Stimulated activated naive B cell treated with anti-CD40 and anti-IgM and Interleukin-4, amounts not matched to agents 10 μg/mL and 1 μg/mL and 100 μg/mL, for 72 hours (primary cell): ENCODE data around the gene HOXB13.

Experiments
- ATAC-seq, 2 donors: fragments of 150-1000 bp; cut with Tn5 transposase; replicated peaks; 2 replicates each; pipeline ENCODE4 v1.10.0; 2021; ENCODE audit warnings: moderate library complexity in 1 of 2
- DNase-seq: peaks from one replicate; pipeline ENCODE4 v3.0.0; 2021
- H3K27ac Mint-ChIP-seq: one replicate; pipeline ENCODE4 v1.8.0; 2022; ENCODE audit warnings: mild to moderate bottlenecking, mixed read lengths
- H3K27me3 Mint-ChIP-seq, 2 donors: one replicate each; pipeline ENCODE4 v1.8.0; 2022; ENCODE audit warnings: mixed read lengths in 2 of 2
- H3K36me3 Mint-ChIP-seq, 2 donors: one replicate each; pipeline ENCODE4 v1.8.0; 2022; ENCODE audit warnings: mixed read lengths in 2 of 2, mild to moderate bottlenecking in 1 of 2
- H3K4me1 Mint-ChIP-seq, 2 donors: one replicate each; pipeline ENCODE4 v1.8.0; 2022; ENCODE audit warnings: mixed read lengths in 2 of 2, mild to moderate bottlenecking in 1 of 2
- H3K4me3 Mint-ChIP-seq, 2 donors: one replicate each; pipeline ENCODE4 v1.8.0; 2022; ENCODE audit warnings: mild to moderate bottlenecking in 2 of 2, mixed read lengths in 2 of 2, moderate library complexity in 1 of 2
- H3K9me3 Mint-ChIP-seq, 2 donors: one replicate each; pipeline ENCODE4 v1.8.0; 2022; ENCODE audit warnings: mixed read lengths in 2 of 2, mild to moderate bottlenecking in 1 of 2

The HOXB13 gene

GRCh38 chr17:48726114-48726915 lies 2.2 kb downstream of the HOXB13 start:
- H3K9me3 Mint-ChIP-seq = no peaks in the 10 kb centered on the region
- H3K4me1 Mint-ChIP-seq = peaks cover 21 to 56% of the 10 kb centered on the region in 2 donors
- H3K27ac Mint-ChIP-seq = peak overlapping the region; percentile 47
- no peak overlapping the region for H3K4me3 Mint-ChIP-seq
- H3K27me3 Mint-ChIP-seq = peaks cover 89 to 97% of the 10 kb centered on the region in 2 donors
- DNase-seq (no peak), ATAC-seq (peak; percentile 48 to 50)
- peaks cover 0 to 5% of the 10 kb centered on the region in 2 donors for H3K36me3 Mint-ChIP-seq

- Mint-ChIP-seq H3K36me3 (peaks cover 1 to 5% of the 10 kb centered on the region in 2 donors), H3K4me3 (peak overlapping the region; percentile 48 to 65), H3K27ac (peak overlapping the region; percentile 93), H3K4me1 (peaks cover 26 to 60% of the 10 kb centered on the region in 2 donors), H3K27me3 (peaks cover 91 to 96% of the 10 kb centered on the region in 2 donors), H3K9me3 (peaks cover 0 to 3% of the 10 kb centered on the region in 2 donors)
- DNase-seq (no peak), ATAC-seq (peak; percentile 35 to 46)
These were observed 3.1 kb downstream of the HOXB13 start for GRCh38 chr17:48725288-48726064.

GRCh38 chr17:48725004-48725287 lies 3.6 kb downstream of the HOXB13 start:
- DNase-seq = no peak
- Mint-ChIP-seq H3K4me3 (peak overlapping the region; percentile 48 to 78), H3K9me3 (peaks cover 0 to 6% of the 10 kb centered on the region in 2 donors), H3K4me1 (peaks cover 29 to 65% of the 10 kb centered on the region in 2 donors), H3K27ac (peak overlapping the region; percentile 93), H3K36me3 (peaks cover 5% of the 10 kb centered on the region in 2 donors), H3K27me3 (peaks cover 91 to 96% of the 10 kb centered on the region in 2 donors)
- ATAC-seq = no peak

GRCh38 chr17:48724251-48725003 lies 4.1 kb downstream of the HOXB13 start:
- no peak for ATAC-seq
- DNase-seq = peak; percentile 61
- Mint-ChIP-seq H3K27me3 (peaks cover 92 to 95% of the 10 kb centered on the region in 2 donors), H3K4me3 (peak overlapping the region; percentile 67 to 78), H3K9me3 (peaks cover 0 to 6% of the 10 kb centered on the region in 2 donors), H3K36me3 (peaks cover 5% of the 10 kb centered on the region in 2 donors), H3K27ac (peak overlapping the region; percentile 92), H3K4me1 (peaks cover 27 to 62% of the 10 kb centered on the region in 2 donors)

GRCh38 chr17:48723423-48724250 lies 4.9 kb downstream of the HOXB13 start:
- DNase-seq (no peak), ATAC-seq (no peak)
- Mint-ChIP-seq H3K9me3 (peaks cover 0 to 6% of the 10 kb centered on the region in 2 donors), H3K27ac (peak overlapping the region; percentile 92), H3K4me1 (peaks cover 25 to 63% of the 10 kb centered on the region in 2 donors), H3K27me3 (peaks cover 91 to 95% of the 10 kb centered on the region in 2 donors), H3K36me3 (peaks cover 5% of the 10 kb centered on the region in 2 donors), H3K4me3 (peak overlapping the region; percentile 45 to 67)

- Mint-ChIP-seq H3K9me3 (peaks cover 0 to 6% of the 10 kb centered on the region in 2 donors), H3K4me3 (peak within 1 kb of the TSS; percentile 45 to 67), H3K4me1 (peaks cover 27 to 61% of the 10 kb centered on the region in 2 donors), H3K27ac (peak within 1 kb of the TSS; percentile 92), H3K27me3 (peaks cover 90 to 94% of the 10 kb centered on the region in 2 donors), H3K36me3 (peaks cover 3 to 8% of the 10 kb centered on the region in 2 donors)
- ATAC-seq = no peak
- no peak for DNase-seq
These were observed 5.6 kb downstream of the HOXB13 start, which contains the start of gene PRAC2 for GRCh38 chr17:48722915-48723422. Gene PRAC2 (plus strand): TSS chr17:48723185. CDS start chr17:48724411, 1,226 bp downstream.

GRCh38 chr17:48722201-48722907 lies 6.2 kb downstream of the HOXB13 start, which contains the start of gene PRAC1:
Gene PRAC1 (minus strand): TSS chr17:48722518. CDS start chr17:48722392, 126 bp downstream.
- no peak for DNase-seq
- Mint-ChIP-seq H3K4me1 (peaks cover 26 to 61% of the 10 kb centered on the region in 2 donors), H3K4me3 (peak within 1 kb of the TSS; percentile 19 to 44), H3K36me3 (peaks cover 3 to 8% of the 10 kb centered on the region in 2 donors), H3K9me3 (peaks cover 0 to 6% of the 10 kb centered on the region in 2 donors), H3K27me3 (peaks cover 88 to 92% of the 10 kb centered on the region in 2 donors), H3K27ac (peak within 1 kb of the TSS; percentile 56)
- ATAC-seq = no peak

- no peak overlapping the region for H3K4me3 Mint-ChIP-seq
- peaks cover 23 to 55% of the 10 kb centered on the region in 2 donors for H3K4me1 Mint-ChIP-seq
- peaks cover 3 to 8% of the 10 kb centered on the region in 2 donors for H3K36me3 Mint-ChIP-seq
- peaks cover 0 to 6% of the 10 kb centered on the region in 2 donors for H3K9me3 Mint-ChIP-seq
- DNase-seq (no peak), ATAC-seq (no peak)
- peak overlapping the region; percentile 84 for H3K27ac Mint-ChIP-seq
- H3K27me3 Mint-ChIP-seq = peaks cover 74 to 80% of the 10 kb centered on the region in 2 donors
These were observed 7.5 kb downstream of the HOXB13 start for GRCh38 chr17:48721009-48721402.

GRCh38 chr17:48720266-48721008 lies 8.1 kb downstream of the HOXB13 start:
- peaks cover 69 to 74% of the 10 kb centered on the region in 2 donors for H3K27me3 Mint-ChIP-seq
- H3K27ac Mint-ChIP-seq = peak overlapping the region; percentile 84
- peaks cover 23 to 50% of the 10 kb centered on the region in 2 donors for H3K4me1 Mint-ChIP-seq
- peaks cover 0 to 6% of the 10 kb centered on the region in 2 donors for H3K9me3 Mint-ChIP-seq
- ATAC-seq (no peak), DNase-seq (no peak)
- H3K4me3 Mint-ChIP-seq = peak overlapping the region in 1 of 2 donors; percentile 31
- peaks cover 3 to 8% of the 10 kb centered on the region in 2 donors for H3K36me3 Mint-ChIP-seq

- peak overlapping the region; percentile 84 for H3K27ac Mint-ChIP-seq
- H3K27me3 Mint-ChIP-seq = peaks cover 64 to 70% of the 10 kb centered on the region in 2 donors
- DNase-seq (no peak), ATAC-seq (no peak)
- H3K9me3 Mint-ChIP-seq = peaks cover 0 to 6% of the 10 kb centered on the region in 2 donors
- peaks cover 2 to 8% of the 10 kb centered on the region in 2 donors for H3K36me3 Mint-ChIP-seq
- no peak overlapping the region for H3K4me3 Mint-ChIP-seq
- peaks cover 21 to 43% of the 10 kb centered on the region in 2 donors for H3K4me1 Mint-ChIP-seq
These were observed 8.8 kb downstream of the HOXB13 start for GRCh38 chr17:48719642-48720265.

GRCh38 chr17:48718761-48719641 lies 9.5 kb downstream of the HOXB13 start:
- Mint-ChIP-seq H3K36me3 (peaks cover 0 to 8% of the 10 kb centered on the region in 2 donors), H3K4me3 (peak overlapping the region; percentile 63 to 72), H3K9me3 (peaks cover 0 to 6% of the 10 kb centered on the region in 2 donors), H3K27me3 (peaks cover 64 to 70% of the 10 kb centered on the region in 2 donors), H3K27ac (peak overlapping the region; percentile 92), H3K4me1 (peaks cover 18 to 36% of the 10 kb centered on the region in 2 donors)
- DNase-seq (peak; percentile 4), ATAC-seq (no peak)
